HCT116 (cell line): ENCODE measurements around the gene PCSK2. TPM values are rescaled to one million over a fixed set of nuclear protein-coding genes. Genes with fewer than 3 reads are reported as not detected.

Source experiments
- ATAC-seq: fragments of 200-7000 bp; cut with Tn5 transposase; 2 replicates; pipeline ENCODE4 v1.9.1; 2020; ENCODE audit warnings: mild to moderate bottlenecking, moderate library complexity
- BruUV-seq: library from RNA; stranded (reverse); fragments of 400-500 nt; replicated peaks from 2 replicates; lab custom pipeline; 2021; lab: Mats Ljungman, UMichigan
- CTCF ChIA-PET: fragments of 300-600 bp; sonication (Branson Sonifier 250); formaldehyde crosslinking; loops from one replicate; lab custom pipeline; 2021; ENCODE audit warnings: antibody characterized with exemption; lab: Charles Lee
- POLR2A ChIA-PET: fragments of 300-600, 350-600 bp; sonication (Branson Sonifier 250); formaldehyde crosslinking; loops from one replicate; lab custom pipeline; 2021; ENCODE audit warnings: antibody characterized with exemption; lab: Charles Lee
- RAD21 ChIA-PET, 2 experiments: fragments of 300-600 bp; sonication (Branson Sonifier 250); formaldehyde crosslinking; loops; one replicate each; lab custom pipeline; 2023; ENCODE audit warnings: low total read pairs in 2 of 2; ENCODE audit not compliant: uncharacterized antibody in 2 of 2, unreplicated experiment in 2 of 2, low non-redundant PET in 1 of 2; lab: Charles Lee
- DNase-seq: peaks from one replicate; pipeline ENCODE4 v3.0.0-alpha.2; 2010; ENCODE audit warnings: low read depth, low spot score
- H2AFZ ChIP-seq: fragments of 200-600 bp; shearing (Covaris generic), sonication (generic); 2 replicates; pipeline ENCODE4 v1.6.1; 2017; ENCODE audit warnings: low read depth, mixed run types, mixed read lengths, antibody characterized with exemption, low read length; ENCODE audit not compliant: poor library complexity, severe bottlenecking
- H3K27ac ChIP-seq: 2 replicates; pipeline ENCODE4 v1.5.1; 2012; ENCODE audit warnings: low read depth, low read length
- H3K27me3 ChIP-seq: fragments of 200-600 bp; sonication (generic); 2 replicates; pipeline ENCODE4 v1.6.1; 2016; ENCODE audit warnings: mixed run types, low read length, mixed read lengths; ENCODE audit not compliant: insufficient read depth
- H3K36me3 ChIP-seq, 2 experiments: fragments of 200-500 bp in 1 of 2; fragments of 200-600 bp in 1 of 2; sonication (Bioruptor generic) in 1 of 2; sonication (generic) in 1 of 2; 2 replicates each; pipeline versions ENCODE4 v1.5.1 to v1.6.1; 2014 to 2016; ENCODE audit warnings: low read length in 2 of 2, inconsistent platforms in 1 of 2, mixed read lengths in 1 of 2, mixed run types in 1 of 2; ENCODE audit not compliant: insufficient read depth in 2 of 2, control insufficient read depth in 1 of 2
- H3K4me1 ChIP-seq, 2 experiments: fragments of 200-600 bp in 1 of 2; sonication (generic) in 1 of 2; 2 replicates each; pipeline versions ENCODE4 v1.5.1 to v1.6.1; 2012 to 2017; ENCODE audit warnings: low read length in 2 of 2, inconsistent platforms in 1 of 2, mild to moderate bottlenecking in 1 of 2, mixed read lengths in 1 of 2, mixed run types in 1 of 2, moderate library complexity in 1 of 2; ENCODE audit not compliant: insufficient read depth in 2 of 2, control insufficient read depth in 1 of 2
- H3K4me2 ChIP-seq: fragments of 200-600 bp; sonication (generic); 2 replicates; pipeline ENCODE4 v1.6.1; 2017; ENCODE audit warnings: mixed run types, low read length, mixed read lengths
- H3K4me3 ChIP-seq, 2 experiments: fragments of 200-600 bp in 1 of 2; sonication (generic) in 1 of 2; replicated peaks in 1 of 2; 2 replicates each; pipeline ENCODE4 v1.5.1; 2011 to 2016; ENCODE audit warnings: low read length in 2 of 2, control low read depth in 1 of 2, low read depth in 1 of 2, mild to moderate bottlenecking in 1 of 2, mixed read lengths in 1 of 2, mixed run types in 1 of 2
- H3K79me2 ChIP-seq: fragments of 200-600 bp; sonication (generic); 2 replicates; pipeline ENCODE4 v1.6.1; 2017; ENCODE audit warnings: mild to moderate bottlenecking, mixed run types, low read length, moderate library complexity, mixed read lengths; ENCODE audit not compliant: insufficient read depth
- H3K9ac ChIP-seq: fragments of 200-600 bp; sonication (generic); 2 replicates; pipeline ENCODE4 v1.6.1; 2016; ENCODE audit warnings: low read length, mixed read lengths
- H3K9me2 ChIP-seq: fragments of 200-600 bp; sonication (generic), shearing (Covaris generic); 2 replicates; pipeline ENCODE4 v1.6.1; 2017; ENCODE audit warnings: mixed run types, mild to moderate bottlenecking, moderate library complexity; ENCODE audit not compliant: insufficient read depth
- H3K9me3 ChIP-seq, 2 experiments: fragments of 200-500 bp in 1 of 2; fragments of 200-600 bp in 1 of 2; sonication (Bioruptor generic) in 1 of 2; sonication (generic) in 1 of 2; 2 replicates each; pipeline ENCODE4 v1.6.1; 2014 to 2017; ENCODE audit warnings: low read length in 2 of 2, mixed read lengths in 2 of 2, inconsistent platforms in 1 of 2, low read depth in 1 of 2, mild to moderate bottlenecking in 1 of 2, mixed run types in 1 of 2, moderate library complexity in 1 of 2; ENCODE audit not compliant: control insufficient read depth in 1 of 2, insufficient read depth in 1 of 2
- H4K20me1 ChIP-seq: fragments of 200-600 bp; sonication (generic), shearing (Covaris generic); 2 replicates; pipeline ENCODE4 v1.6.1; 2017; ENCODE audit warnings: mixed run types, mild to moderate bottlenecking, moderate library complexity; ENCODE audit not compliant: insufficient read depth
- CBX3 ChIP-seq: IDR thresholded peaks from 2 replicates; pipeline ENCODE4 v1.6.1; 2012; ENCODE audit warnings: low read depth
- EZH2phosphoT487 ChIP-seq: fragments of 200-600 bp; IDR thresholded peaks from 2 replicates; pipeline ENCODE4 v1.6.1; 2018; ENCODE audit warnings: antibody characterized with exemption, borderline replicate concordance
- JUND ChIP-seq: IDR thresholded peaks from 2 replicates; pipeline ENCODE4 v1.6.1; 2012
- POLR2A ChIP-seq: IDR thresholded peaks from 2 replicates; pipeline ENCODE4 v1.7.0; 2011; ENCODE audit warnings: borderline replicate concordance; ENCODE audit not compliant: insufficient read depth, insufficient read length; ENCODE audit errors: extremely low read depth
- POLR2AphosphoS5 ChIP-seq: IDR thresholded peaks from 2 replicates; pipeline ENCODE4 v1.6.1; 2011; ENCODE audit warnings: mild to moderate bottlenecking, low read depth, low read length, moderate library complexity
- RAD21 ChIP-seq: IDR thresholded peaks from 2 replicates; pipeline ENCODE4 v1.6.1; 2012; ENCODE audit warnings: low read depth, mild to moderate bottlenecking
- SRF ChIP-seq: IDR thresholded peaks from 2 replicates; pipeline ENCODE4 v1.6.1; 2012; ENCODE audit warnings: low read depth
- YY1 ChIP-seq: IDR thresholded peaks from 2 replicates; pipeline ENCODE4 v1.6.1; 2011; ENCODE audit warnings: low read length, low read depth, moderate library complexity, mild to moderate bottlenecking; ENCODE audit not compliant: insufficient replicate concordance; ENCODE audit errors: extremely low read depth
- intact Hi-C: fragments of 100-400 bp; cut with micrococcal nuclease; formaldehyde crosslinking; loops from 2 replicates; pipeline ENCODE4 v1.10.0; 2022
- total RNA-seq: library from RNA; stranded (reverse); gene quantifications from one replicate; pipeline ENCODE4 v1.2.1, GENCODE V29; 2021; ENCODE audit not compliant: unreplicated experiment

PCSK2 gene
- total RNA-seq, 1 experiment from 2014 or later = not detected

GRCh38 chr20:17468073-17468840 is 241.4 kb downstream of the PCSK2 start (continued):
- no peak for TF ChIP-seq YY1

DNA sequence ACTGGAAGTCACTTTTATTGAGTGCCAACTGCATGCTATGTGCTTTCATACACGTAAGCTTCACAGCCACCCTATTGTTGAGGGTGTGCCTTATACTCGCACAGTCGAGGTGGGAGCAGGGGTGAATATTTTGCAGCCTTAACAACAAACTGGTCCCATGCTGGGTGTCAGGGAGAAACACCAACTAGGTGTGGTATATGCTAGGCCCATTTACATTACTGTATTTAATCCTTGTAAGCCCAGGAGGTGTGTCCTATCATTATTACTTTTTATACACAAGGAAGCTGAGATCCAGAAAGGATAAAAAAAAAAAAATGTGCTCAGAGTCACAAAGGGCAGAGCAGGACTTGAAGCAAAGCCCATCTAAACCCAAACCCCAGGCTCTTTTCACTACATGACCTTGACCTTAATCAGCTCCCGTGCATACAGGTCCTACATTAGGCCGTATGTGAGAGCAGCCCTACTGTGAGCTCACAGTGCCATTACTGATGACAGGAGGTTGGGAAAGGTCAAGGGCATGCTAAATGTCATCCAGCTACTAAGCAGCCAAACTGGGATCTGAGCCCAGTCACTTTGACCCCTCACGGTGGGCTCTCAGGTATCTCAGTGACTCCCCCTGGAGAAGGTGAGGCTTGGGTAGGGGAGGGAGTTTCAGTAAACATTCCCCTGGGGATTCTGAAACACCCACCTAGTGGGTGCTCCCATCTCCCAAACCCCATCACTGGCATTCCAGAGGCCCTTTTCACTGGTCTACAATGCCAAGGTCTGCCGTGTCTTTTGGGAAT is 242.6 kb downstream of the PCSK2 start:
- ChIA-PET POLR2A (no interaction called here), CTCF (no interaction called here), RAD21 (no interaction called here)
- no peak for ATAC-seq
- no peak overlapping the region for H3K27ac ChIP-seq
- H3K36me3 ChIP-seq = no peaks in the 10 kb centered on the region
- intact Hi-C loops = no loop called here
- H3K4me1 ChIP-seq = no peaks in the 10 kb centered on the region
- no peak overlapping the region for H3K9ac ChIP-seq
- no peaks in the 10 kb centered on the region for H3K9me3 ChIP-seq
- H3K79me2 ChIP-seq = no peaks in the 10 kb centered on the region
- TF ChIP-seq SRF (no peak), JUND (no peak), POLR2AphosphoS5 (no peak), POLR2A (no peak), RAD21 (no peak), YY1 (no peak), EZH2phosphoT487 (no peak), CBX3 (no peak)
- no peak overlapping the region for H3K4me2 ChIP-seq
- H3K27me3 ChIP-seq = no peaks in the 10 kb centered on the region
- H4K20me1 ChIP-seq = no peaks in the 10 kb centered on the region
- no peak overlapping the region for H3K4me3 ChIP-seq
- H3K9me2 ChIP-seq = no peaks in the 10 kb centered on the region
- no peak for DNase-seq
- BruUV-seq = no TSS peak
- no peak overlapping the region for H2AFZ ChIP-seq
